ENCODE measurements around the gene SH3BGRL2.
"Not testable (repeated sequence)": the region's sequence is repeated elsewhere in the genome, so short reads cannot be mapped to it uniquely, and the experiment has no call there.

SH3BGRL2 gene

GRCh38 chr6:79614326-79615305 lies 16.5 kb upstream of the SH3BGRL2 start:
- no peak overlapping the region for H3K27ac ChIP-seq (ENCODE audit: low read length)
- H3K9ac ChIP-seq (ENCODE audit: low read length), result no peak overlapping the region

GRCh38 chr6:79617518-79617941 lies 13.6 kb upstream of the SH3BGRL2 start:
- Histone ChIP-seq H3K9me3 (ENCODE audit: insufficient read depth, low read length) (no peaks in the 10 kb centered on the region), H3K27me3 (ENCODE audit: low read depth, low read length) (0 out of 2 replicates have a peak, but pooled peaks cover 7% of the 10 kb centered on the region), H3K27ac (ENCODE audit: low read length) (no peak overlapping the region), H3K4me2 (ENCODE audit: low read length) (no peak overlapping the region), H3K4me3 (ENCODE audit: low read length) (no peak overlapping the region), H3K36me3 (replicated peaks; ENCODE audit: low read depth, low read length) (no peaks in the 10 kb centered on the region), H2AFZ (ENCODE audit: low read depth, low read length) (no peak overlapping the region), H3K9ac (ENCODE audit: low read length) (no peak overlapping the region), H3K4me1 (ENCODE audit: low read length) (no peaks in the 10 kb centered on the region), H3K79me2 (ENCODE audit: low read length) (no peaks in the 10 kb centered on the region), H4K20me1 (ENCODE audit: insufficient read depth, low read length) (no peaks in the 10 kb centered on the region)
- TF ChIP-seq EZH2phosphoT487 (IDR thresholded peaks at IDR 0.05; ENCODE audit: low read depth) (no peak), CTCF (IDR thresholded peaks at IDR 0.05; ENCODE audit: low read depth, low read length) (no peak)

More at GRCh38 chr6:79614326-79615305, 16.5 kb upstream of the SH3BGRL2 start:
- H3K27me3 ChIP-seq (ENCODE audit: low read depth, low read length), result 0 out of 2 replicates have a peak, but pooled peaks cover 5% of the 10 kb centered on the region
- H3K4me1 ChIP-seq (ENCODE audit: low read length), result no peaks in the 10 kb centered on the region
- H3K9me3 ChIP-seq (ENCODE audit: insufficient read depth, low read length), result no peaks in the 10 kb centered on the region
- H3K4me3 ChIP-seq (ENCODE audit: low read length), result no peak overlapping the region
- TF ChIP-seq EZH2phosphoT487 (IDR thresholded peaks at IDR 0.05; ENCODE audit: low read depth) (no peak), CTCF (IDR thresholded peaks at IDR 0.05; ENCODE audit: low read depth, low read length) (no peak)
- no peak overlapping the region; the same call in 1 of the 2 replicates for H2AFZ ChIP-seq (ENCODE audit: low read depth, low read length)
- H3K4me2 ChIP-seq (ENCODE audit: low read length), result no peak overlapping the region
- H3K36me3 ChIP-seq (replicated peaks; ENCODE audit: low read depth, low read length), result no peaks in the 10 kb centered on the region
- H4K20me1 ChIP-seq (ENCODE audit: insufficient read depth, low read length), result no peaks in the 10 kb centered on the region
- no peaks in the 10 kb centered on the region for H3K79me2 ChIP-seq (ENCODE audit: low read length)

GRCh38 chr6:79618425-79618824 lies 12.7 kb upstream of the SH3BGRL2 start:
- not testable (repeated sequence) for H3K9ac ChIP-seq (ENCODE audit: low read length); H4K20me1 ChIP-seq (ENCODE audit: insufficient read depth, low read length); H3K9me3 ChIP-seq (ENCODE audit: insufficient read depth, low read length); H3K27ac ChIP-seq (ENCODE audit: low read length); H3K4me1 ChIP-seq (ENCODE audit: low read length); H3K27me3 ChIP-seq (ENCODE audit: low read depth, low read length); H3K4me3 ChIP-seq (ENCODE audit: low read length); H3K36me3 ChIP-seq (replicated peaks; ENCODE audit: low read depth, low read length); H3K4me2 ChIP-seq (ENCODE audit: low read length); H3K79me2 ChIP-seq (ENCODE audit: low read length); H2AFZ ChIP-seq (ENCODE audit: low read depth, low read length)

GRCh38 chr6:79621579-79621978 lies 9.6 kb upstream of the SH3BGRL2 start:
- H3K4me3 ChIP-seq (ENCODE audit: low read length), result no peak overlapping the region
- H3K79me2 ChIP-seq (ENCODE audit: low read length), result no peaks in the 10 kb centered on the region
- no peaks in the 10 kb centered on the region for H3K36me3 ChIP-seq (replicated peaks; ENCODE audit: low read depth, low read length)
- no peaks in the 10 kb centered on the region for H4K20me1 ChIP-seq (ENCODE audit: insufficient read depth, low read length)
- H3K4me1 ChIP-seq (ENCODE audit: low read length), result no peaks in the 10 kb centered on the region
- no peaks in the 10 kb centered on the region for H3K9me3 ChIP-seq (ENCODE audit: insufficient read depth, low read length)
- H3K4me2 ChIP-seq (ENCODE audit: low read length), result no peak overlapping the region
- no peak overlapping the region for H3K27ac ChIP-seq (ENCODE audit: low read length)
- no peak for TF ChIP-seq CTCF (IDR thresholded peaks at IDR 0.05; ENCODE audit: low read depth, low read length)
- no peak for TF ChIP-seq EZH2phosphoT487 (IDR thresholded peaks at IDR 0.05; ENCODE audit: low read depth)
- H2AFZ ChIP-seq (ENCODE audit: low read depth, low read length), result no peak overlapping the region
- H3K9ac ChIP-seq (ENCODE audit: low read length), result no peak overlapping the region
- 0 out of 2 replicates have a peak, but pooled peaks cover 7% of the 10 kb centered on the region for H3K27me3 ChIP-seq (ENCODE audit: low read depth, low read length)

Measured in OCI-LY3 (cell line).